ENCODE data around the gene TEKT5. TPM values are rescaled to one million over a fixed set of nuclear protein-coding genes. Genes with fewer than 3 reads are reported as not detected.

The TEKT5 gene
- total and polyA plus RNA-seq, 9 of the 15 experiments (the other 6 are each of a cell fraction or from before 2014, with no cell fraction given) = 0.10 to 0.19 TPM; not detected in 7

DNA sequence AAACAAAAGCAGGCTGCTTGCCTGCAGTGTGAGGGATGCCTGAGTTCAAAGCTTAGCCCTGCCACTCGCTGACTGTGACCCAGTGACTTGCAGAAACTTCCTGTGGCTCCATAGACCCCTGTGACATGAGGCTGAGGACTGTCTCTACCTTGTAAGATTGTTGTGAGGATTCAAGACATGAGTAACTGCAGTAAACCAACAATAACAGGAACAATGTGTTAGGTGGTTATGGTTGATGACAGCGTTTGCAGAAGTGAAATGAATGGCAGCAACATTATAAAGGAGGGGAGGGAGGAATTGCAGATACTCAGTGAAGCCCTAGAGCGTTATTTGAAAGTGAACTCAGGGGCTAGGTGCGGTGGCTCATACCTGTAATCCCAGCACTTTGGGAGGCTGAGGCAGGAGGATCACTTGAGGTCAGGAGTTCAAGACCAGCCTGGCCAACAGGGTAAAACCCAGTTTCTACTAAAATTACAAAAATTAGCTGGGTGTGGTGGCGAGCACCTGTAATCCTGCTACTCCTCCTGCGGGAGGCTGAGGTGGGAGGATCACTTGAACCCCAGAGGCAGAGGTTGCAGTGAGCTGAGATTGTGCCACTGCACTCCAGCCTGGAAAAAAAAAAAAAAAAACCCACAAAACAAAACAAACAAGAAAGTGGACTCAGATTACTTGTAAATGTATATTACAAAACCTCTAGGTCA lies 80.8 kb downstream of the TEKT5 start:
- Histone ChIP-seq H3K4me1 (replicated peaks in 1 of 2; ENCODE audit: control insufficient read depth in 2 of 2, insufficient read depth in 2 of 2, low read length in 2 of 2) (peaks cover 0 to 11% of the 10 kb centered on the region in 2 experiments; a peak in 3 of 5 replicates), H3K9ac (ENCODE audit: insufficient read depth in 1 of 2, low read depth in 2 of 2, low read length in 2 of 2) (no peak overlapping the region), H2AFZ (ENCODE audit: low read depth, low read length) (no peak overlapping the region), H3K27me3 (ENCODE audit: control insufficient read depth in 2 of 2, insufficient read depth in 2 of 2, low read length in 2 of 2) (peaks cover 9 to 36% of the 10 kb centered on the region in 2 experiments; a peak in 4 of 5 replicates), H4K20me1 (replicated peaks; ENCODE audit: control insufficient read depth, insufficient read depth, low read length) (no peaks in the 10 kb centered on the region; the same call in 1 of the 2 replicates), H3K9me1 (ENCODE audit: control insufficient read depth, insufficient read depth, low read length) (no peaks in the 10 kb centered on the region), H3K4me2 (ENCODE audit: insufficient read depth, low read length) (no peak overlapping the region), H3K4me3 (no peak overlapping the region), H3K27ac (ENCODE audit: extremely low read depth, low read depth, low read length) (no peak overlapping the region), H3K36me3 (ENCODE audit: control insufficient read depth, insufficient read depth, low read length) (no peaks in the 10 kb centered on the region), H3K79me2 (ENCODE audit: control insufficient read depth, insufficient read depth, low read length) (no peaks in the 10 kb centered on the region), H3K9me3 (replicated peaks; ENCODE audit: control insufficient read depth, insufficient read depth, low read depth, low read length) (no peaks in the 10 kb centered on the region)
- DNase-seq (ENCODE audit: extremely low read depth in 1 of 4, low spot score in 3 of 4) = no peak
- FAIRE-seq = no peak
- WGBS (ENCODE audit: insufficient coverage, low coverage, missing lambda C conversion rate) = 1% methylated on average over 6 of the region's 6 CpGs
- in situ Hi-C loops (cut with MboI) (no loop called here), intact Hi-C loops (cut with micrococcal nuclease) (no loop called here)
- no peak for TF ChIP-seq MCM2 (IDR thresholded peaks at IDR 0.05; ENCODE audit: low read depth)
- ATAC-seq = no peak
- BruUV-seq (replicated peaks) = no TSS peak
- CTCF ChIA-PET (ENCODE audit: low intra/inter-chr PET ratio) = interaction anchor here (0.5 kb wide), 1 partner anchor 91 kb away, joined by 4 read pairs; no protein-coding TSS in a partner anchor
- POLR2A ChIA-PET = no interaction called here

GRCh38 chr16:10612649-10613179 lies 82.0 kb downstream of the TEKT5 start:
- H3K9me1 ChIP-seq (ENCODE audit: control insufficient read depth, insufficient read depth, low read length) = no peaks in the 10 kb centered on the region
- no peaks in the 10 kb centered on the region for H3K79me2 ChIP-seq (ENCODE audit: control insufficient read depth, insufficient read depth, low read length)
- WGBS (ENCODE audit: insufficient coverage, low coverage, missing lambda C conversion rate) = 0% methylated on average over 4 of the region's 6 CpGs
- no peak overlapping the region for H3K4me2 ChIP-seq (ENCODE audit: insufficient read depth, low read length)
- H3K9me3 ChIP-seq (replicated peaks; ENCODE audit: control insufficient read depth, insufficient read depth, low read depth, low read length) = no peaks in the 10 kb centered on the region
- TF ChIP-seq NFIC (IDR thresholded peaks at IDR 0.05) (peak; percentile 25; the same call in 1 of the 2 replicates), BCLAF1 (IDR thresholded peaks at IDR 0.05; ENCODE audit: borderline replicate concordance in 1 of 2, control insufficient read depth in 1 of 2, low read depth in 2 of 2, low read length in 1 of 2) (no peak), HCFC1 (IDR thresholded peaks at IDR 0.05; ENCODE audit: low read depth, low read length) (no peak)
- ATAC-seq (no peak), DNase-seq (ENCODE audit: extremely low read depth in 1 of 4, low spot score in 3 of 4) (no peak), FAIRE-seq (no peak)
- in situ Hi-C loops (cut with MboI) = no loop called here
- H3K36me3 ChIP-seq (ENCODE audit: control insufficient read depth, insufficient read depth, low read length) = no peaks in the 10 kb centered on the region
- no peak overlapping the region for H2AFZ ChIP-seq (ENCODE audit: low read depth, low read length)
- no TSS peak for BruUV-seq (replicated peaks)
- POLR2A ChIA-PET = interaction anchor here (0.6 kb wide), 1 partner anchor 34 kb away, joined by 3 read pairs; no protein-coding TSS in a partner anchor
- no peak overlapping the region for H3K4me3 ChIP-seq
- intact Hi-C loops (cut with micrococcal nuclease) = no loop called here
- H3K27me3 ChIP-seq (ENCODE audit: control insufficient read depth in 2 of 2, insufficient read depth in 2 of 2, low read length in 2 of 2) = peaks cover 9 to 28% of the 10 kb centered on the region in 2 experiments; a peak in 4 of 5 replicates
- peaks cover 0 to 7% of the 10 kb centered on the region in 2 experiments; a peak in 3 of 5 replicates for H3K4me1 ChIP-seq (replicated peaks in 1 of 2; ENCODE audit: control insufficient read depth in 2 of 2, insufficient read depth in 2 of 2, low read length in 2 of 2)
- H4K20me1 ChIP-seq (replicated peaks; ENCODE audit: control insufficient read depth, insufficient read depth, low read length) = peaks cover 5% of the 10 kb centered on the region; the same call in 1 of the 2 replicates
- CTCF ChIA-PET (ENCODE audit: low intra/inter-chr PET ratio) = no interaction called here
- no peak overlapping the region for H3K9ac ChIP-seq (ENCODE audit: insufficient read depth in 1 of 2, low read depth in 2 of 2, low read length in 2 of 2)
- no peak overlapping the region for H3K27ac ChIP-seq (ENCODE audit: extremely low read depth, low read depth, low read length)
